ENCODE data around the gene BST2. TPM values are rescaled to one million over a fixed set of nuclear protein-coding genes. Genes with fewer than 3 reads are reported as not detected.

Gene BST2
- 31.4 TPM for polyA plus RNA-seq
- long read RNA-seq, donor 1, transcript BST2-201 (5 exons, 1,019 nt), result major isoform, 13 of 13 reads
- long read RNA-seq, donor 1, partial matches to known transcripts, result 0 of 13 reads
- long read RNA-seq, donor 1, other reads (novel, unspliced or antisense), result 0 of 13 reads
- long read RNA-seq, donor 2, transcript BST2-201 (5 exons, 1,019 nt), result major isoform, 48 of 48 reads
- long read RNA-seq, donor 2, partial matches to known transcripts, result 0 of 48 reads
- long read RNA-seq, donor 2, other reads (novel, unspliced or antisense), result 0 of 48 reads
- long read RNA-seq, donor 3, result 0 reads
- long read RNA-seq, donor 4, partial matches to known transcripts, result 0 of 3 reads
- long read RNA-seq, donor 4, other reads (novel, unspliced or antisense), result 0 of 3 reads
- long read RNA-seq, donor 5, transcript BST2-201 (5 exons, 1,019 nt), result major isoform, 13 of 13 reads
- long read RNA-seq, donor 5, partial matches to known transcripts, result 0 of 13 reads
- long read RNA-seq, donor 5, other reads (novel, unspliced or antisense), result 0 of 13 reads
- long read RNA-seq, donor 6, transcript BST2-201 (5 exons, 1,019 nt), result major isoform, 20 of 20 reads
- long read RNA-seq, donor 6, partial matches to known transcripts, result 0 of 20 reads
- long read RNA-seq, donor 6, other reads (novel, unspliced or antisense), result 0 of 20 reads
- long read RNA-seq, donor 7, transcript BST2-201 (5 exons, 1,019 nt), result major isoform, 24 of 24 reads
- long read RNA-seq, donor 7, partial matches to known transcripts, result 0 of 24 reads
- long read RNA-seq, donor 7, other reads (novel, unspliced or antisense), result 0 of 24 reads
- long read RNA-seq, donor 8, transcript BST2-201 (5 exons, 1,019 nt), result major isoform, 42 of 43 reads
- long read RNA-seq, donor 8, partial matches to known transcripts, result 0 of 43 reads
- long read RNA-seq, donor 8, other reads (novel, unspliced or antisense), result 0 of 43 reads
- long read RNA-seq, donor 9, transcript BST2-201 (5 exons, 1,019 nt), result major isoform, 35 of 36 reads
- long read RNA-seq, donor 9, partial matches to known transcripts, result 0 of 36 reads
- long read RNA-seq, donor 9, other reads (novel, unspliced or antisense), result 0 of 36 reads
- long read RNA-seq, donor 10, transcript BST2-201 (5 exons, 1,019 nt), result major isoform, 18 of 20 reads
- long read RNA-seq, donor 10, partial matches to known transcripts, result 0 of 20 reads
- long read RNA-seq, donor 10, other reads (novel, unspliced or antisense), result 0 of 20 reads
- long read RNA-seq, donor 11, transcript BST2-201 (5 exons, 1,019 nt), result major isoform, 17 of 17 reads
- long read RNA-seq, donor 11, partial matches to known transcripts, result 0 of 17 reads
- long read RNA-seq, donor 11, other reads (novel, unspliced or antisense), result 0 of 17 reads

GRCh38 chr19:17405250-17406045, at the start of gene BST2:
TSS of gene BST2 (minus strand) at chr19:17405630. CDS start at chr19:17405575, 55 bp downstream.
- Histone ChIP-seq H3K4me3 (ENCODE audit: low read length) (peak within 1 kb of the TSS; percentile 26), H3K4me1 (ENCODE audit: control insufficient read depth, insufficient read depth, low read length) (no peaks in the 10 kb centered on the region), H3K36me3 (ENCODE audit: control insufficient read depth, insufficient read depth, low read length) (peaks cover 2% of the 10 kb centered on the region), H3K9me3 (ENCODE audit: control insufficient read depth, low read depth, low read length) (no peaks in the 10 kb centered on the region), H3K27ac (ENCODE audit: low read length) (peak within 1 kb of the TSS; percentile 73), H3K27me3 (ENCODE audit: control insufficient read depth, insufficient read depth, low read length) (no peaks in the 10 kb centered on the region)
- no CpG with 5 or more reads among the region's 18 CpGs for WGBS (ENCODE audit: insufficient coverage, low lambda C conversion rate)
- DNase-seq, result peak; percentile 47 to 62

- WGBS (ENCODE audit: insufficient coverage, low lambda C conversion rate), result no CpG with 5 or more reads among the region's 13 CpGs
- H3K27me3 ChIP-seq (ENCODE audit: control insufficient read depth, insufficient read depth, low read length), result peaks cover 49% of the 10 kb centered on the region
- no peaks in the 10 kb centered on the region for H3K36me3 ChIP-seq (ENCODE audit: control insufficient read depth, insufficient read depth, low read length)
These were observed 49.2 kb upstream of the BST2 start for GRCh38 chr19:17454576-17455071.

GRCh38 chr19:17451820-17452219, 46.4 kb upstream of the BST2 start:
- no peaks in the 10 kb centered on the region for H3K36me3 ChIP-seq (ENCODE audit: control insufficient read depth, insufficient read depth, low read length)
- H3K4me3 ChIP-seq (ENCODE audit: low read length), result no peak overlapping the region
- H3K4me1 ChIP-seq (ENCODE audit: control insufficient read depth, insufficient read depth, low read length), result peaks cover 2% of the 10 kb centered on the region
- peaks cover 47% of the 10 kb centered on the region for H3K27me3 ChIP-seq (ENCODE audit: control insufficient read depth, insufficient read depth, low read length)
- no CpG with 5 or more reads among the region's 4 CpGs for WGBS (ENCODE audit: insufficient coverage, low lambda C conversion rate)
- H3K9me3 ChIP-seq (ENCODE audit: control insufficient read depth, low read depth, low read length), result peaks cover 3% of the 10 kb centered on the region
- DNase-seq, result no peak
- H3K27ac ChIP-seq (ENCODE audit: low read length), result no peak overlapping the region

More at GRCh38 chr19:17454576-17455071, 49.2 kb upstream of the BST2 start:
- Histone ChIP-seq H3K9me3 (ENCODE audit: control insufficient read depth, low read depth, low read length) (peaks cover 3% of the 10 kb centered on the region), H3K4me3 (ENCODE audit: low read length) (no peak overlapping the region), H3K27ac (ENCODE audit: low read length) (no peak overlapping the region), H3K4me1 (ENCODE audit: control insufficient read depth, insufficient read depth, low read length) (no peaks in the 10 kb centered on the region)
- DNase-seq, result no peak

- 14% methylated on average over 1 of the region's 8 CpGs for WGBS (ENCODE audit: insufficient coverage, low lambda C conversion rate)
- H3K27ac ChIP-seq (ENCODE audit: low read length), result no peak overlapping the region
- H3K9me3 ChIP-seq (ENCODE audit: control insufficient read depth, low read depth, low read length), result peaks cover 3% of the 10 kb centered on the region
- no peak overlapping the region for H3K4me3 ChIP-seq (ENCODE audit: low read length)
- H3K36me3 ChIP-seq (ENCODE audit: control insufficient read depth, insufficient read depth, low read length), result no peaks in the 10 kb centered on the region
- H3K4me1 ChIP-seq (ENCODE audit: control insufficient read depth, insufficient read depth, low read length), result peaks cover 2% of the 10 kb centered on the region
- peaks cover 33% of the 10 kb centered on the region for H3K27me3 ChIP-seq (ENCODE audit: control insufficient read depth, insufficient read depth, low read length)
- no peak for DNase-seq
These were observed 45.0 kb upstream of the BST2 start for GRCh38 chr19:17450264-17451075.

- no CpG with 5 or more reads among the region's 81 CpGs for WGBS (ENCODE audit: insufficient coverage, low lambda C conversion rate)
- peak within 1 kb of the TSS; percentile 31 for H3K4me3 ChIP-seq (ENCODE audit: low read length)
- H3K27me3 ChIP-seq (ENCODE audit: control insufficient read depth, insufficient read depth, low read length), result peaks cover 13% of the 10 kb centered on the region
- no peak within 1 kb of the TSS for H3K27ac ChIP-seq (ENCODE audit: low read length)
- no peaks in the 10 kb centered on the region for H3K36me3 ChIP-seq (ENCODE audit: control insufficient read depth, insufficient read depth, low read length)
- peaks cover 2% of the 10 kb centered on the region for H3K4me1 ChIP-seq (ENCODE audit: control insufficient read depth, insufficient read depth, low read length)
- no peak for DNase-seq
- H3K9me3 ChIP-seq (ENCODE audit: control insufficient read depth, low read depth, low read length), result peaks cover 3% of the 10 kb centered on the region
These were observed 42.9 kb upstream of the BST2 start, which contains the start of gene TMEM221 for GRCh38 chr19:17448131-17448967. TSS of gene TMEM221 (minus strand) at chr19:17448668. CDS start at chr19:17448462, 206 bp downstream.

GRCh38 chr19:17447704-17448130, 42.3 kb upstream of the BST2 start:
- Histone ChIP-seq H3K36me3 (ENCODE audit: control insufficient read depth, insufficient read depth, low read length) (no peaks in the 10 kb centered on the region), H3K4me1 (ENCODE audit: control insufficient read depth, insufficient read depth, low read length) (peaks cover 2% of the 10 kb centered on the region), H3K9me3 (ENCODE audit: control insufficient read depth, low read depth, low read length) (peaks cover 3% of the 10 kb centered on the region), H3K27ac (ENCODE audit: low read length) (no peak overlapping the region), H3K4me3 (ENCODE audit: low read length) (no peak overlapping the region), H3K27me3 (ENCODE audit: control insufficient read depth, insufficient read depth, low read length) (peaks cover 13% of the 10 kb centered on the region)
- WGBS (ENCODE audit: insufficient coverage, low lambda C conversion rate), result no CpG with 5 or more reads among the region's 5 CpGs
- no peak for DNase-seq

DNA sequence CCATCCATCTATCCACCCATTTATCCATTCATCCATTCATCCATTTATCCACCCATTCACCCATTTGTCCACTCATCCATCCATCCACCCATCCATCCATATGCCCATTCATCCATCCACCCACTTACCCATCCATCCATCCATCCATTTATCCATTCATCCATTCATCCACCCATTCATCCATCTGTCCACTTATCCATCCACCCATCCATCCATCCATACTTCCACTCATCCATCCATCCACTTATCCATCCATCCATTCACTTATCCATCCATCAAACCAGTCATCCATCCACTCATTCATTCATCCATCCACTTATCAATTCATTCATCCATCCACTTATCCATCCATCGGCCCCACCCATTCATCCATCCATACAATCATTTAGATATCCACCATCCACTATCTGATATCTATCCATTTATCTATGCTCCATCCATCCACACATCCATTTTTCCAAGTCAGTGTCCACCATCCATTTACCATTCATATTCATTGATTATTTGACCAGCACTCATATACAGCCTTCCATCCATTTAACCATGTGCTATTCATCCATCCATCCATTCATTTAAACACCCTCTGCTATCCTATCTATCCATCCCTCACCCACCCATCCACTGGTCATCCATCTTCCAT, 40.2 kb upstream of the BST2 start:
- H3K36me3 ChIP-seq (ENCODE audit: control insufficient read depth, insufficient read depth, low read length), result no peaks in the 10 kb centered on the region
- peaks cover 2% of the 10 kb centered on the region for H3K9me3 ChIP-seq (ENCODE audit: control insufficient read depth, low read depth, low read length)
- H3K27me3 ChIP-seq (ENCODE audit: control insufficient read depth, insufficient read depth, low read length), result peaks cover 13% of the 10 kb centered on the region
- H3K4me1 ChIP-seq (ENCODE audit: control insufficient read depth, insufficient read depth, low read length), result peaks cover 2% of the 10 kb centered on the region
- H3K27ac ChIP-seq (ENCODE audit: low read length), result no peak overlapping the region
- no peak overlapping the region for H3K4me3 ChIP-seq (ENCODE audit: low read length)
- 100% methylated on average over 1 of the region's 1 CpG for WGBS (ENCODE audit: insufficient coverage, low lambda C conversion rate)
- no peak for DNase-seq
